CD4-positive, alpha-beta T cell treated with Interferon gamma for 1 hour (primary cell): ENCODE measurements around the gene FRMD3.

Source experiments
- DNase-seq: peaks from one replicate; pipeline ENCODE4 v3.0.0-alpha.2; 2020

Gene FRMD3

GRCh38 chr9:83270116-83270515 lies 268.1 kb downstream of the FRMD3 start:
- no peak for DNase-seq

- DNase-seq: no peak
Measured at GRCh38 chr9:83267741-83268140, 270.5 kb downstream of the FRMD3 start.

GRCh38 chr9:83266666-83267496 lies 271.3 kb downstream of the FRMD3 start:
- no peak for DNase-seq

GRCh38 chr9:83266331-83266665 lies 271.9 kb downstream of the FRMD3 start:
- DNase-seq: no peak

- no peak for DNase-seq
Measured at GRCh38 chr9:83264315-83264714, 273.9 kb downstream of the FRMD3 start.

GRCh38 chr9:83259558-83259957 lies 278.6 kb downstream of the FRMD3 start:
- DNase-seq: no peak

GRCh38 chr9:83257937-83258891 lies 280.0 kb downstream of the FRMD3 start:
- no peak for DNase-seq

- DNase-seq: no peak
Measured at GRCh38 chr9:83247732-83248131, 290.5 kb downstream of the FRMD3 start.

GRCh38 chr9:83245979-83246659 lies 292.1 kb downstream of the FRMD3 start:
- no peak for DNase-seq

- no peak for DNase-seq
Measured at GRCh38 chr9:83242066-83242465, 296.1 kb downstream of the FRMD3 start.

GRCh38 chr9:83240671-83241070 lies 297.5 kb downstream of the FRMD3 start:
- DNase-seq: no peak

GRCh38 chr9:83239747-83240146 lies 298.5 kb downstream of the FRMD3 start:
- no peak for DNase-seq

- peak; percentile 18 for DNase-seq
Measured at GRCh38 chr9:83238871-83239640, 299.1 kb downstream of the FRMD3 start.

GRCh38 chr9:83236029-83236696 lies 302.0 kb downstream of the FRMD3 start:
- DNase-seq: no peak

GRCh38 chr9:83235526-83235925 lies 302.7 kb downstream of the FRMD3 start:
- DNase-seq: no peak

GRCh38 chr9:83234541-83234940 lies 303.7 kb downstream of the FRMD3 start:
- DNase-seq: no peak

GRCh38 chr9:83233647-83234046 lies 304.6 kb downstream of the FRMD3 start:
- DNase-seq: no peak

GRCh38 chr9:83231039-83231438 lies 307.2 kb downstream of the FRMD3 start:
- DNase-seq: no peak

- no peak for DNase-seq
Measured at GRCh38 chr9:83220730-83221129, 317.5 kb downstream of the FRMD3 start.

GRCh38 chr9:83219924-83220438 lies 318.2 kb downstream of the FRMD3 start:
- DNase-seq: no peak

GRCh38 chr9:83219154-83219923 lies 318.9 kb downstream of the FRMD3 start:
- DNase-seq: no peak
